Neural cell (in vitro differentiated cells): ENCODE data around the gene URB1.

ENCODE experiments used
- POLR2AphosphoS5 ChIP-seq: IDR thresholded peaks from 2 replicates; pipeline ENCODE4 v1.6.1; 2012
- REST ChIP-seq: IDR thresholded peaks from 2 replicates; pipeline ENCODE4 v1.6.1; 2012; ENCODE audit warnings: borderline replicate concordance
- TF ChIP-seq, protein P1 (sequence below): fragments of 450-650 bp; IDR thresholded peaks from 2 replicates; pipeline ENCODE4 v1.5.1; 2014; ENCODE audit warnings: antibody characterized with exemption, mild to moderate bottlenecking, moderate library complexity; ENCODE audit not compliant: poor library complexity, severe bottlenecking

GRCh38 chr21:32350211-32350980 lies 42.4 kb downstream of the URB1 start:
- TF ChIP-seq, protein P1, sequence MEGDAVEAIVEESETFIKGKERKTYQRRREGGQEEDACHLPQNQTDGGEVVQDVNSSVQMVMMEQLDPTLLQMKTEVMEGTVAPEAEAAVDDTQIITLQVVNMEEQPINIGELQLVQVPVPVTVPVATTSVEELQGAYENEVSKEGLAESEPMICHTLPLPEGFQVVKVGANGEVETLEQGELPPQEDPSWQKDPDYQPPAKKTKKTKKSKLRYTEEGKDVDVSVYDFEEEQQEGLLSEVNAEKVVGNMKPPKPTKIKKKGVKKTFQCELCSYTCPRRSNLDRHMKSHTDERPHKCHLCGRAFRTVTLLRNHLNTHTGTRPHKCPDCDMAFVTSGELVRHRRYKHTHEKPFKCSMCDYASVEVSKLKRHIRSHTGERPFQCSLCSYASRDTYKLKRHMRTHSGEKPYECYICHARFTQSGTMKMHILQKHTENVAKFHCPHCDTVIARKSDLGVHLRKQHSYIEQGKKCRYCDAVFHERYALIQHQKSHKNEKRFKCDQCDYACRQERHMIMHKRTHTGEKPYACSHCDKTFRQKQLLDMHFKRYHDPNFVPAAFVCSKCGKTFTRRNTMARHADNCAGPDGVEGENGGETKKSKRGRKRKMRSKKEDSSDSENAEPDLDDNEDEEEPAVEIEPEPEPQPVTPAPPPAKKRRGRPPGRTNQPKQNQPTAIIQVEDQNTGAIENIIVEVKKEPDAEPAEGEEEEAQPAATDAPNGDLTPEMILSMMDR, result no peak
- TF ChIP-seq POLR2AphosphoS5 (no peak), REST (no peak)
